Measurements from ENCODE around the gene DLGAP1. TPM values are rescaled to one million over a fixed set of nuclear protein-coding genes. Genes with fewer than 3 reads are reported as not detected.

The DLGAP1 gene
- total RNA-seq, 1 donor from 2014 or later = 2.0 TPM

DNA sequence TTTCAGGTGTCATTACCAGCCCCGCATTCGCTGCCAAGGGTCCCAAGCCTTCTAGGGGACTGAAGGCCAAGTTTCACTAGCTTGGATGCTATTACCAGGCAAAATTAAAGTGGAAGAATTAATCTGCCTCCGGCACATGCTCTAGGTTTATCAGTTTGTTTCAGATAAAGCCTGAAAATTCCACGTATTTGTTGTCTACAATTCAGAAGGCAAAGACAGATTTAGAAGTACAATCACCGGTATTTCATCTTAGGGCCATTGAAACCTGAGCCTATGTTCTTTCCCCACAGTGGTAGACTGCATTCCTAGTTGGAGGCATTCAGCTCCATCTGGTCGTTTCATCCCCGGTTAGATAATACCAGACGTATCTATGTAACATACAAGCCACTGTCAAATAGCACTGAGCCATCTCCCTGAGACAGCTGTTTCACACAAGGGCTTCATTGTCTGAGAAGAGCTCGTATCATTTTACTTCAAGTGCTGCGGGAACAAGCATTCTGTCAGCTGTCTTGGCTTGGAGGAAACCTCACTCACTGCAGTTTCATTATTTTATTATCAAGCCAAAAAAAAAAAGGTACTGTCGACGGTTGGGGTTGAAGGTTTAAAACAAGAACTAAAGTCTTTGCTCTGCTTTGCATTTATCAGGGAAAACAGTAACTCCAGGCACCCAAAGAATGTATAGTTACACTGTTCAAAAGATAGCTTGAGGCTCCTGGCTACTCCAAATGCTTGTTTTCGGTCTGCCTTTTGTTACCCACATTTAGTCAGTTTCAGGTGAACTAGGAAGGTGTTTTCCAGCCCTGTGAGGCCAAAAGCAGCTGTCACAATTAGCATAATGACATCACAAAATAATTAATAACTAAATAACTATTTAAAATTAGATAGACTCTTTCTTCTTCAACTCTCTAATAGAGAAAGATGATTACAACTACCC, 928.4 kb downstream of the DLGAP1 start:
- no peak for DNase-seq (ENCODE audit: low spot score in 2 of 2)

GRCh38 chr18:3525870-3526420, 929.2 kb downstream of the DLGAP1 start:
- intact Hi-C loops (cut with DNase I) = no loop called here
- Histone ChIP-seq H3K4me3 (no peak overlapping the region), H3K27ac (no peak overlapping the region), H3K36me3 (no peaks in the 10 kb centered on the region), H3K27me3 (no peaks in the 10 kb centered on the region), H3K4me1 (no peaks in the 10 kb centered on the region), H3K9me3 (no peaks in the 10 kb centered on the region)
- no peak for TF ChIP-seq CTCF (IDR thresholded peaks at IDR 0.05)
- DNase-seq (ENCODE audit: low spot score in 2 of 2) = no peak

More for the DNA sequence above, 928.4 kb downstream of the DLGAP1 start:
- Histone ChIP-seq H3K4me1 (no peaks in the 10 kb centered on the region), H3K36me3 (no peaks in the 10 kb centered on the region), H3K27ac (no peak overlapping the region), H3K27me3 (no peaks in the 10 kb centered on the region), H3K9me3 (no peaks in the 10 kb centered on the region), H3K4me3 (no peak overlapping the region)
- no peak for TF ChIP-seq CTCF (IDR thresholded peaks at IDR 0.05)
- intact Hi-C loops (cut with DNase I) = no loop called here

DNA sequence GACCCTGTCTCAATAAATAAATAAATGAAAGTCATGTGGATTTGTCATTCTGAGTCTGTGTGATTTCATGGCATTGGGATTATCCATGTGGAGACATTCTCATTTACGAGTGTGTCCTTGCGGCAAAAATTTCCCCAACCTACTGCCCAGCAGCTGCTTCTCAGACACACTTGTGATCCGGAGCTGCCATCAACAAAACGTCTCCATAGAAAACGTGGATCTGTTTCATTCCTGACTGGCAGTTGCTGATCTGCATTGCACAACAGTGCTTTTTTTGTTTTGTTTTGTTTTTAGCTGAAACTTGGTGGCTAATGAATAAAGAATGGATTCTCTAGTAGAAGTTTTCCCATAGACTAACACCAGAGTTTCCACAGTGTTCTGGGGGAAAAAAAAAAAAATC, 930.4 kb downstream of the DLGAP1 start:
- no peak overlapping the region for H3K4me3 ChIP-seq
- no peaks in the 10 kb centered on the region for H3K36me3 ChIP-seq
- no peaks in the 10 kb centered on the region for H3K27me3 ChIP-seq
- no peaks in the 10 kb centered on the region for H3K4me1 ChIP-seq
- no peak overlapping the region for H3K27ac ChIP-seq
- DNase-seq (ENCODE audit: low spot score in 2 of 2) = no peak
- H3K9me3 ChIP-seq = no peaks in the 10 kb centered on the region
- no peak for TF ChIP-seq CTCF (IDR thresholded peaks at IDR 0.05)
- intact Hi-C loops (cut with DNase I) = no loop called here

GRCh38 chr18:3520230-3521085, 934.6 kb downstream of the DLGAP1 start:
- no peak overlapping the region for H3K27ac ChIP-seq
- no peaks in the 10 kb centered on the region for H3K4me1 ChIP-seq
- no peaks in the 10 kb centered on the region for H3K36me3 ChIP-seq
- DNase-seq (ENCODE audit: low spot score in 2 of 2) = no peak
- intact Hi-C loops (cut with DNase I) = no loop called here
- H3K4me3 ChIP-seq = no peak overlapping the region
- no peak for TF ChIP-seq CTCF (IDR thresholded peaks at IDR 0.05)
- H3K9me3 ChIP-seq = no peaks in the 10 kb centered on the region
- no peaks in the 10 kb centered on the region for H3K27me3 ChIP-seq

GRCh38 chr18:3514312-3515216, 940.5 kb downstream of the DLGAP1 start:
- no peaks in the 10 kb centered on the region for H3K4me1 ChIP-seq
- no peak overlapping the region for H3K4me3 ChIP-seq
- H3K27ac ChIP-seq = no peak overlapping the region
- DNase-seq (ENCODE audit: low spot score in 2 of 2) = no peak
- no peaks in the 10 kb centered on the region for H3K27me3 ChIP-seq
- TF ChIP-seq CTCF (IDR thresholded peaks at IDR 0.05) = no peak
- intact Hi-C loops (cut with DNase I) = loop anchor here (10.0 kb wide), 1 partner anchor 50 kb away; no protein-coding TSS in a partner anchor
- H3K9me3 ChIP-seq = no peaks in the 10 kb centered on the region
- H3K36me3 ChIP-seq = no peaks in the 10 kb centered on the region

Data from ascending aorta (tissue), 2 donors.